ENCODE measurements around the gene TMEM271.
"Not testable (repeated sequence)": the region's sequence is repeated elsewhere in the genome, so short reads cannot be mapped to it uniquely, and the experiment has no call there.

TMEM271 gene

DNA sequence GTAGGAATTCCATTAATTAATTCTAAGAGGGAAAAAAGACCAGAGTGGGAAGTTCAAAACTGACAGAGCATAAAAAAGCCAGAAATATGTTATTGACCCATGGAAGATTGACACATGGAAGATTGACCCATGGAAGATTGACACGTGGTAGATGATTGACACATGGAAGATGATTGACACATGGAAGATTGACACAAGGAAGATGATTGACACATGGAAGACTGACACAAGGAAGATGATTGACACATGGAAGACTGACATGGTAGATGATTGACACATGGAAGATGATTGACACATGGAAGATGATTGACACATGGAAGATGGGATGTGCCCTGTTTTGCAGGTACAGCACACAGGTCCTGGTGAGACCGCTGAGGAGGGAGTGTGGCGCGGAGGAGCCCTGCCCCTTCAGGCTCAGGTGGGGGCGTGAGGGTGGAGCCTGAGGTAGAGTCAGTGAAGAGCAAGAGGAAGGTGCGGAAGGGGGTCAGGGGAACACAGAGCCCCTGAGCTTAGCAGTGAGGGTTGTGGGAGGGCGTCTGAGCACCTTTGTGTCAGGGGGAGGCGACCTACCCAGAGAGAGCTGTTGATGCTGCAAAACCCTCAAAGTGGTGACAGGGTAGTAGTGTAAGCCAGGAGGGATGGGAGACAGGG lies 33.4 kb upstream of the TMEM271 start:
- DNase-seq, result no peak

- no peak for DNase-seq
These were observed 32.1 kb upstream of the TMEM271 start for GRCh38 chr4:608236-608635.

DNA sequence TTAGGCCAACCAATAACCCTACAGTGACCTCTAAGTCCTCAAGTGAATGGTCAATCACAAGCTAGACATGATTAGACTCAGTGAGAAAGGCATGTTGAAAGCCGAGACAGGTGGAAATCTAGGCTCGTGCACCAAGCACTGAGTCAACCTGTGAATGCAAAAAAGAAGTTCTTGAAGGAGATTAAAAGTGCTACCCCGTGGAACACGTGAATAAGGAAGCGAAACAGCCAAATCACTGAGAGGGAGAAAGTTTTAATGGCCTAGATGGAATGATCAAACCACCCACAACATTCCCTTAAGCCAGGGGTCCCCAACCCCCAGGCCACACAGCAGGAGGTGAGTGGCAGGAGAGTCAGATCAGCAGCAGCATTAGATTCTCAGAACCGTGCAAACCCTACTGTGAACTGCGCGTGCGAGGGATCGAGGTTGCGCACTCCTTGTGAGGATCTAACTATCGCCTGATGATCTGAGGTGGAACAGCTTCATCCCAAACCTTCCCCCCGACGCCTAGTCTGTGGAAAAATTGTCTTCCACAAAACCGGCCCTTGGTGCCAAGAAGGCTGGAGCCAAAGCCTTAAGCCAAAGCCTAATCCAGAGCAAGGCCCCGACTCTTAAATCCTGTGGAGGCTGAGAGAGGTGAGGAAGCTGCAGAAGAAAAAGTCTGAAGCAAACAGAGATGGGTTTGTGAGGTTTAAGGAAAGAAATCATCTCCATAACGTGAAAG lies 29.8 kb upstream of the TMEM271 start:
- no peak for DNase-seq

DNA sequence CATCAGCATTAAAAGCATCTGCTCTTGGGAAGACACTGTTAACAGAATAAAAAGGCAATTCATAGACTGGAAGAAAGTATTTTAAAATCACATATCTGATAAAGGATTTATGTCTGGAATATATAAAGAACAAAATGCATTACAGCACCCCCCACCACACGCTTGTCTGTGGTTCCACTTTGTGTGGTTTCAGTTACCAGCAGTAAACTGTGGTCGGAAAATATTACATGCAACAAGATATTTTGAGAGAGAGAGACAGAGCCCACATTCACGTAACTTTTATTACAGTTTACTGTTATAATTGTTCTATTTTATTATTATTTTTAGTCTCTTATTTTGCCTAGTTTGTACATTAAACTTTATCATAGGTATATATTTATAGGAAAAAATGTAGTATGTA lies 28.0 kb upstream of the TMEM271 start:
- peak; percentile 2 for DNase-seq

DNA sequence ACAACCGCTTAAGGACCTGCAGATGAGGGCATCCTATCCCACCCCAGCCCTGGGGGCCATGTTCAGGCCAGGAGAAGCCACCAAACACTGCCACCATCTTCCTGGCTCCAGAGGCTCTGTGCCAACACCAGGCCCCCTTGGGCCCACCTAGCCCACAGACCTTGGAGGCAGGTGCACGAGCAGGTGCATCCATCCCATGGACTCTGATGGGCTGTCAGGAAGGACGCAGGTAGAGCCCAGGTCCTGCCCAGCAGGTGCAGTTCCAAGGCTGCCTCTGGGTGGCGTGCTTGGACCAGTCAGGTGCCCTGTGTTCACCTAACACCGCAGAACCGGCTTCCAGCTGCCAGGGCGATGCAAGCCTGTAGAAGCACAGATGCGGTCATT lies 26.5 kb upstream of the TMEM271 start:
- DNase-seq, result peak; percentile 27

DNA sequence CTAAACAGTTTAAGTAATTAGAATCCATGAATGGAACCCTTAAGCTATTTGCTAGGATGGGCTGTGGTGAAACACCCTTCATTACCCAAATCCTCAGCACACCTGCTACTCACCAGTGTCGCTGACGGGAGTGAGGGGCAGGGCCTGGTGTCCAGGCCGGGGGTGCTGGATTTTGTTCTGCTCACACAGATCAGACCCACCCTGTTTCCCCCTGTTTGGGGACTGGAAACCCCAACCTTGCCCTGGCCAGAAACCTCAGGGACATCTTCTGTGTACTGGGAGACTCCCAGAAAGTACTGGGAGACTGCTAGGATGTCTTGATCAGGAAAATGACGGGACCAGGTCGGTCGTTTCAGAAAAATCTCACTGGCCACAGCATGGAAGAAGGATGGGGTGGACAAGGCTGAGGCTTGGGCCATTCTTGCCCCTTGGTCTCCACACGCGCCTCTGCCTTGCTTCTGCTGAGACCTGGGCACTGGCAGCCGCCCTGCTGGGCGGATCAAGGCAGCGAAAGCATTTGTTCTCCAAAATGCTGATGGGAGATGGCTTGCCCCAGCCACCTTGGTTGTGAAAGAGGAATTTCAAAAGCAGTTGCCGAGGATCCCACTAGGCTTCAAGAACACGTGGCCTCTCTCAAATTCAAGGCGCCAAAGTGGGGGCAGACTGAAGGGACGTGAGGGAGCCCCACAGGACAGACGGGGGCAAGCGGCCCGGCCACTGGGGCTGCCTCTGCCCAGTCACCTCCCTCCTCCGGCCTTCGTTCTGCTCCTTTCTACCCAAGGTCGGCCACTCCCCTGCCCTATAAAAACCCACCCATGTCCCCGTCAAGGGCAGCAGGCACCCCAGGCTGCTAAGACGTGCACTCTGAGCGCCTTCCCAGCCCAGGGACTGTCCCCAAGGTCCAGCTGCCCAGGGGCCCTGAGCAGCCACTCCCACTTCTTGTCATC lies 25.8 kb upstream of the TMEM271 start:
- no peak for DNase-seq

- peak; percentile 13 for DNase-seq
These were observed 24.9 kb upstream of the TMEM271 start for GRCh38 chr4:600850-601515.

GRCh38 chr4:600166-600565 lies 24.1 kb upstream of the TMEM271 start:
- DNase-seq, result no peak

GRCh38 chr4:598925-599324 lies 22.8 kb upstream of the TMEM271 start:
- no peak for DNase-seq

GRCh38 chr4:592825-593520 lies 16.9 kb upstream of the TMEM271 start:
- no peak for DNase-seq

DNA sequence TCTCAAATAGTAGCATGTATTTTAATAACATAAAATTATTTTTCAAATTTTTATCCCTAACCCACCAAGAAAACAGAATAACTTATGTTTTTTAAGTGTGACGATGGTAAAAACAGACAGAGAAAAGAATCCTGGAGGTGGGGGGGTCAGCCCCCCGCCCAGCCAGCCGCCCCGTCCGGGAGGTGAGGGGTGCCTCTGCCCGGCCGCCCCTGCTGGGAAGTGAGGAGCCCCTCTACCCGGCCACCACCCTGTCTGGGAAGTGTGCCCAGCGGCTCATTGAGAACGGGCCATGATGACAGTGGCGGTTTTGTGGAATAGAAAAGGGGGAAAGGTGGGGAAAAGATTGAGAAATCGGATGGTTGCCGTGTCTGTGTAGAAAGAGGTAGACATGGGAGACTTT lies 16.1 kb upstream of the TMEM271 start:
- DNase-seq, result not testable (repeated sequence)

- no peak for DNase-seq
These were observed 14.3 kb upstream of the TMEM271 start for GRCh38 chr4:590313-590841.

GRCh38 chr4:589219-589963 lies 13.3 kb upstream of the TMEM271 start:
- DNase-seq, result no peak

DNA sequence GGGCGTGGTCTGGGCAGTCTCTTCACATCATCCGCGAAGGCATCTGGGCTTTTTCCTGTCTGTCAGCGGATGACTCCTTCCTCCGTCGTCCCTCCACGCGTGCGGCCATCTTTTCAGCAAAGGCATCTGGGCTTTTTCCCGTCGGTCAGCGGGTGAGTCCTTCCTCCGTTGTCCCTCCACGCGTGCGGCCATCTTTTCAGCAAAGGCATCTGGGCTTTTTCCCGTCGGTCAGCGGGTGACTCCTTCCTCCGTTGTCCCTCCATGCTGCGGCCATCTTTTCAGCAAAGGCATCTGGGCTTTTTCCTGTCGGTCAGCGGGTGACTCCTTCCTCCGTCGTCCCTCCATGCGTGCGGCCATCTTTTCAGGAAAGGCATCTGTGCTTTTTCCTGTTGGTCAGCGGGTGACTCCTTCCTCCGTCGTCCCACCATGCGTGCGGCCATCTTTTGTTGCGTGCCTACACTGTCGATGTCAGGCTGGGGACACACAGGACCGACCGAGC lies 12.3 kb upstream of the TMEM271 start:
- DNase-seq, result no peak

DNA sequence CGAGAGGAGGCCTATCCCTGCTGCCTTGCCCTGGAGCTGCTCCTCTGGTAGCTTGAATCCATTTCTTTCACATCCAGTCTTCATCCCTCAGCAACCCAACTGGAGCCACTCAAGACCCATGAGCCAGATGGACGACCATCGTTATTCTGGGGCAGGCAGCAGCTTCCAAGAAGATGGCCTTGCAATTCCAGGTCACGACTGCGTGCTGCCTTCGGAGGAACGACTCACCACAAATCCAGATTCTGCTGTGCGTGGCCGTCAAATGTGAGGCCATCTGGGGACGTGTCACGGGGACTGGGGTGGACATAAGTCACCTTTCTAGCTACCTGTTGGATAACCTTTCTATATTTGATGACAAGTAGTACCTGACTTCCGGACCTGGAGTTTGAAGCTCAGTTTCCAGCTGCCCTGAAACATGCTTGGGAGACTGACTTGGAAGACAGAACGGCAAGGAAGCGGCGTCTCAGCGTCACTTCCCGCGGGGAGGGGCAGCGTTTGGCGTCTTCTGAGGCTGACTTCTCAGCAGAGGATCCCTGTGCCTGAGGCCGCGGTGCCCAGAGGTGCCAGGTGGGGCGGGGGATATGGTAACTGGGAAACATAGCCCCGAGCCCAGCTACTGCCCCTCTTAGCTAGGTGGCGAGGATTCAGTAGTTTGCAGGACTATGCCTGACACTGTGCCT lies 11.7 kb upstream of the TMEM271 start:
- no peak for DNase-seq

GRCh38 chr4:583820-584219 lies 7.7 kb upstream of the TMEM271 start:
- no peak for DNase-seq

DNA sequence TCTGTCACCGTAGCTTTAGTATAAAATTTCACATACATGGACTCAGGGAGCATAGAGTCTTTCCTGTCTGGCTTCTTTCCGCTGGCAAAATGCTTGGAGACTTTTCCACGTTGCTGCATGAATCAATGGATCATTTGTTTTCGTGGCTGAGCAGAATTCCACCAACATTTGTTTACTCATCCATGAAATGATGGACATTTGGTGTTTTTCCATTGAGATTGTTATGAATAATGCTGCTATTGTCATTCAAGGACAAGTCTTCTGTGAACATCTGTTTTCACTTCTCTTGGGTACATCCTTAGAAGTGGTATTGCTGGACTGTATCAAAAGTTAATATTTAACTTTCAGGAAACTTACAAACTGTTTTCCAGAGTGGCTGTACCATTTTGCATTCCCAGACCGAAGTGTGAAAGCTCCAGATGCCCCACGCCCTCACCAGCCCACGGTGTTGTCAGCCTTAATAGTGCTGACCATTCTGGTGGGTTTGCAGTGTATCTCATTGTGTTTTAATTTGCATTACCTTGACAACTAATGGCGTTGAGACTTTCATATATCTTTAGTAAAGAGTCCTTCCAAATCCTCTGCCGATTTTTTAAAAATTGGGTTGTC lies 5.8 kb upstream of the TMEM271 start:
- no peak for DNase-seq

- no peak for DNase-seq
These were observed 5.1 kb upstream of the TMEM271 start for GRCh38 chr4:581181-581580.

DNA sequence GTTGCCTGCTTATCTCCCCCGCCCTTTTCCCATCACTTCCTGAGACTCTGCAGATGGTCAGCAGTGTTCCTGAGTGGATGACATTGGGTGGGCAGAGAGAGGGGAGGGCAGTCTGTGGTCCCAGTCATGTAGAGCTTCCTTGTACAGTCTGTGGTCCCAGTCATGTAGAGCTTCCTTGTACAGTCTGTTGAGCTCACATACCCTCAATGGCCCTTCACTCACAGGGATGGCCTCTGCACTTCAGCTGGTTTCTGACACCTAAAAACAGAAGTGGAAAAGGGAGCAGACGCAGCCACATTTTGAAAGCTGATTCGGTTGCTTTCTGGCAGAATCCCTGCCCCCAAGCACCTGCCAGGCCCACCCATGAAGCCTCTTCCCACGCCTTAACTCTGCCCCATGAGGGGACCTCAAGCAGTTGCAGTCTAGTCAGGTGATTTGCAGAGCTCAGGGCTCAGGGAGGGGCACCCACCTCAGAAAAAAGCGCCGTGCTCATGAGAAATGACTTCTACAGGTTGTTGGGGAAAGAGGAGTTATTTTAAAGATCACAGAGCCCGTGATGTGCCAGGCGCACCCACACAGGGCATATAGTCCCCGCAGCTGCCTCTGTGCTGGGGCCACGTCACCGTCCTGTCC lies 3.6 kb upstream of the TMEM271 start:
- DNase-seq, result no peak

Data from stimulated activated naive CD4-positive, alpha-beta T cell treated with Interleukin-2 at 50 U/mL for 16 hours (primary cell).